C4-2B (cell line): ENCODE data around the gene KAT7.

Source experiments
- CTCF ChIP-seq: fragments of 450-650 bp; conservative IDR thresholded peaks from 2 replicates; pipeline ENCODE4 v1.5.1; 2017; ENCODE audit warnings: mild to moderate bottlenecking
- ZFX ChIP-seq: fragments of 450-650 bp; IDR thresholded peaks from 2 replicates; pipeline ENCODE4 v1.6.1; 2017

GRCh38 chr17:49776551-49777300 lies 11.8 kb upstream of the KAT7 start:
- TF ChIP-seq CTCF (no peak), ZFX (no peak)
